Measurements from ENCODE around the gene EGR1.

GRCh38 chr5:138448070-138448469 is 17.2 kb upstream of the EGR1 start:
- no peak for TF ChIP-seq POLR2A (IDR thresholded peaks at IDR 0.05)
- TF ChIP-seq CTCF (IDR thresholded peaks at IDR 0.05): no peak
